ENCODE measurements around the gene GRIN2A. TPM values are rescaled to one million over a fixed set of nuclear protein-coding genes. Genes with fewer than 3 reads are reported as not detected.

The GRIN2A gene
- total RNA-seq, 1 experiment from 2014 or later, result 1.2 TPM

GRCh38 chr16:9969580-9969979 is 212.6 kb downstream of the GRIN2A start:
- DNase-seq (ENCODE audit: low read depth), result no peak

GRCh38 chr16:9966569-9967157 is 215.6 kb downstream of the GRIN2A start:
- DNase-seq (ENCODE audit: low read depth), result peak; percentile 79

- DNase-seq (ENCODE audit: low read depth), result peak; percentile 6
Observed at GRCh38 chr16:9965079-9965478, 217.1 kb downstream of the GRIN2A start.

GRCh38 chr16:9964426-9964825 is 217.8 kb downstream of the GRIN2A start:
- DNase-seq (ENCODE audit: low read depth), result no peak

- DNase-seq (ENCODE audit: low read depth), result no peak
Observed at GRCh38 chr16:9957433-9957832, 224.8 kb downstream of the GRIN2A start.

GRCh38 chr16:9957002-9957401 is 225.2 kb downstream of the GRIN2A start:
- DNase-seq (ENCODE audit: low read depth), result no peak

- DNase-seq (ENCODE audit: low read depth), result no peak
Observed at GRCh38 chr16:9955677-9956076, 226.6 kb downstream of the GRIN2A start.

GRCh38 chr16:9953908-9954570 is 228.2 kb downstream of the GRIN2A start:
- no peak for DNase-seq (ENCODE audit: low read depth)

- no peak for DNase-seq (ENCODE audit: low read depth)
Observed at GRCh38 chr16:9950658-9951057, 231.6 kb downstream of the GRIN2A start.

GRCh38 chr16:9949396-9949795 is 232.8 kb downstream of the GRIN2A start:
- DNase-seq (ENCODE audit: low read depth), result no peak

- no peak for DNase-seq (ENCODE audit: low read depth)
Observed at GRCh38 chr16:9948933-9949332, 233.3 kb downstream of the GRIN2A start.

- no peak for DNase-seq (ENCODE audit: low read depth)
Observed at GRCh38 chr16:9946022-9946720, 236.1 kb downstream of the GRIN2A start.

- DNase-seq (ENCODE audit: low read depth), result no peak
Observed at GRCh38 chr16:9943121-9943520, 239.1 kb downstream of the GRIN2A start.

GRCh38 chr16:9941245-9941644 is 241.0 kb downstream of the GRIN2A start:
- no peak for DNase-seq (ENCODE audit: low read depth)

- DNase-seq (ENCODE audit: low read depth), result no peak
Observed at GRCh38 chr16:9934723-9935508, 247.3 kb downstream of the GRIN2A start.

- no peak for DNase-seq (ENCODE audit: low read depth)
Observed at GRCh38 chr16:9932919-9933653, 249.1 kb downstream of the GRIN2A start.

GRCh38 chr16:9932000-9932399 is 250.2 kb downstream of the GRIN2A start:
- DNase-seq (ENCODE audit: low read depth), result no peak

GRCh38 chr16:9929836-9930235 is 252.4 kb downstream of the GRIN2A start:
- DNase-seq (ENCODE audit: low read depth), result no peak

GRCh38 chr16:9929313-9929712 is 252.9 kb downstream of the GRIN2A start:
- no peak for DNase-seq (ENCODE audit: low read depth)

GRCh38 chr16:9922441-9922840 is 259.8 kb downstream of the GRIN2A start:
- no peak for DNase-seq (ENCODE audit: low read depth)

- no peak for DNase-seq (ENCODE audit: low read depth)
Observed at GRCh38 chr16:9921997-9922396, 260.2 kb downstream of the GRIN2A start.

- DNase-seq (ENCODE audit: low read depth), result no peak
Observed at GRCh38 chr16:9919460-9919859, 262.8 kb downstream of the GRIN2A start.
